Stimulated activated CD8-positive, alpha-beta memory T cell treated with anti-CD3 and anti-CD28 coated beads, Interleukin-12 subunit alpha, Interleukin-12 subunit beta, amount 100 ng/mL, for 4 hours (primary cell): ENCODE results near the gene MICAL3.

Experiments
- DNase-seq: peaks from one replicate; pipeline ENCODE4 v3.0.0-alpha.2; 2020; ENCODE audit warnings: low read depth

MICAL3 gene

GRCh38 chr22:17972385-17973191 is 51.8 kb downstream of the MICAL3 start:
- DNase-seq = no peak

- DNase-seq = no peak
Observed at GRCh38 chr22:17971711-17972110, 52.6 kb downstream of the MICAL3 start.

- no peak for DNase-seq
Observed at GRCh38 chr22:17970201-17970708, 54.1 kb downstream of the MICAL3 start.

- no peak for DNase-seq
Observed at GRCh38 chr22:17969701-17970113, 54.7 kb downstream of the MICAL3 start.

- DNase-seq = no peak
Observed at GRCh38 chr22:17968126-17968525, 56.2 kb downstream of the MICAL3 start.

GRCh38 chr22:17966403-17966717 is 58.0 kb downstream of the MICAL3 start:
- no peak for DNase-seq

- DNase-seq = no peak
Observed at GRCh38 chr22:17965538-17966402, 58.6 kb downstream of the MICAL3 start.

GRCh38 chr22:17964643-17965042 is 59.7 kb downstream of the MICAL3 start:
- no peak for DNase-seq

- no peak for DNase-seq
Observed at GRCh38 chr22:17964156-17964555, 60.2 kb downstream of the MICAL3 start.

GRCh38 chr22:17963015-17963414 is 61.3 kb downstream of the MICAL3 start:
- no peak for DNase-seq

- DNase-seq = no peak
Observed at GRCh38 chr22:17962168-17962567, 62.2 kb downstream of the MICAL3 start.

- no peak for DNase-seq
Observed at GRCh38 chr22:17961446-17961729, 63.0 kb downstream of the MICAL3 start.

- DNase-seq = no peak
Observed at GRCh38 chr22:17960695-17961445, 63.5 kb downstream of the MICAL3 start.

- DNase-seq = no peak
Observed at GRCh38 chr22:17960011-17960410, 64.3 kb downstream of the MICAL3 start.

- no peak for DNase-seq
Observed at GRCh38 chr22:17958166-17958565, 66.2 kb downstream of the MICAL3 start.

- DNase-seq = no peak
Observed at GRCh38 chr22:17957693-17958092, 66.7 kb downstream of the MICAL3 start.

GRCh38 chr22:17957204-17957603 is 67.2 kb downstream of the MICAL3 start:
- no peak for DNase-seq

GRCh38 chr22:17956630-17957029 is 67.7 kb downstream of the MICAL3 start:
- no peak for DNase-seq

GRCh38 chr22:17955590-17956379 is 68.6 kb downstream of the MICAL3 start:
- DNase-seq = no peak

- no peak for DNase-seq
Observed at GRCh38 chr22:17954860-17955587, 69.3 kb downstream of the MICAL3 start.

GRCh38 chr22:17954200-17954859 is 70.0 kb downstream of the MICAL3 start:
- no peak for DNase-seq
